Endothelial cell of umbilical vein (primary cell): Measurements from ENCODE around the gene ATP8A2.

Experiments used
- EZH2 ChIP-seq: IDR thresholded peaks from 2 replicates; pipeline ENCODE4 v1.6.1; 2012; ENCODE audit warnings: borderline replicate concordance, low read depth, mild to moderate bottlenecking, moderate library complexity, low read length, inconsistent platforms; ENCODE audit not compliant: severe bottlenecking
- GATA2 ChIP-seq: IDR thresholded peaks from 2 replicates; pipeline ENCODE4 v1.7.0; 2011; ENCODE audit warnings: low read depth, mild to moderate bottlenecking, moderate library complexity, mixed read lengths, low read length; ENCODE audit not compliant: insufficient read length, insufficient read depth
- JUN ChIP-seq: IDR thresholded peaks from 2 replicates; pipeline ENCODE4 v1.6.1; 2011; ENCODE audit warnings: borderline replicate concordance, low read depth; ENCODE audit not compliant: insufficient read length, insufficient read depth
- MYC ChIP-seq: IDR thresholded peaks from one replicate; pipeline ENCODE4 v1.6.1; 2011; ENCODE audit warnings: mild to moderate bottlenecking, low read depth, low read length
- POLR2A ChIP-seq: IDR thresholded peaks from 2 replicates; pipeline ENCODE4 v1.6.1; 2012; ENCODE audit warnings: low read depth, mild to moderate bottlenecking, control low read depth, low read length
- POLR2AphosphoS5 ChIP-seq: IDR thresholded peaks from 2 replicates; pipeline ENCODE4 v1.6.1; 2012; ENCODE audit warnings: low read depth, mild to moderate bottlenecking, control low read depth, low read length, moderate library complexity; ENCODE audit not compliant: insufficient read depth
- TF ChIP-seq, protein P1 (sequence below), 2 donors: IDR thresholded peaks; 1 replicate in 1 of 2; 2 replicates in 1 of 2; pipeline ENCODE4 v1.5.1; 2011; ENCODE audit warnings: low read length in 2 of 2, mild to moderate bottlenecking in 2 of 2, moderate library complexity in 2 of 2, control low read depth in 1 of 2, inconsistent platforms in 1 of 2, low read depth in 1 of 2; ENCODE audit not compliant: insufficient read depth in 1 of 2; ENCODE audit errors: extremely low read depth in 1 of 2
- TF ChIP-seq, protein P2 (sequence below): IDR thresholded peaks from 2 replicates; pipeline ENCODE4 v1.6.1; 2011; ENCODE audit not compliant: insufficient read depth, insufficient read length

DNA sequence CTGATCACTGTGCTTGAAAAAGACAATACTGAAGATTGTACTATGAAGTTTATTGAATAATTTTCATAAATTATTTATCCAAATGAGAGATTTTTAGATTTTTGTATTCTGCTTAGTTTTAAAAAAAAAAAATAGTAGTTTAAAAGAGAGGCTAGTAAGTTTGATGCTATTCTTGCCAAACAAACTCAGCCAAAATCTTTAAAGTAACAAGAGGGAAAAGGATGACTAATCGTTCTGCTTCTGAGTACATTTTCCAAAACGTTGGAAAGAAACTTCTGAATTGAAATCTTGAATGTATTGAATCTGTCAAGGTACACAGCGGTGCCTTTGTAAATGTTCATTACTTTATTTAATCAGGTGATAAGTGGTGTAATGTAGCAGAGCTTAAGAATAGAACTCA, 35.9 kb upstream of the ATP8A2 start:
- TF ChIP-seq, protein P1, sequence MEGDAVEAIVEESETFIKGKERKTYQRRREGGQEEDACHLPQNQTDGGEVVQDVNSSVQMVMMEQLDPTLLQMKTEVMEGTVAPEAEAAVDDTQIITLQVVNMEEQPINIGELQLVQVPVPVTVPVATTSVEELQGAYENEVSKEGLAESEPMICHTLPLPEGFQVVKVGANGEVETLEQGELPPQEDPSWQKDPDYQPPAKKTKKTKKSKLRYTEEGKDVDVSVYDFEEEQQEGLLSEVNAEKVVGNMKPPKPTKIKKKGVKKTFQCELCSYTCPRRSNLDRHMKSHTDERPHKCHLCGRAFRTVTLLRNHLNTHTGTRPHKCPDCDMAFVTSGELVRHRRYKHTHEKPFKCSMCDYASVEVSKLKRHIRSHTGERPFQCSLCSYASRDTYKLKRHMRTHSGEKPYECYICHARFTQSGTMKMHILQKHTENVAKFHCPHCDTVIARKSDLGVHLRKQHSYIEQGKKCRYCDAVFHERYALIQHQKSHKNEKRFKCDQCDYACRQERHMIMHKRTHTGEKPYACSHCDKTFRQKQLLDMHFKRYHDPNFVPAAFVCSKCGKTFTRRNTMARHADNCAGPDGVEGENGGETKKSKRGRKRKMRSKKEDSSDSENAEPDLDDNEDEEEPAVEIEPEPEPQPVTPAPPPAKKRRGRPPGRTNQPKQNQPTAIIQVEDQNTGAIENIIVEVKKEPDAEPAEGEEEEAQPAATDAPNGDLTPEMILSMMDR (IDR thresholded peaks at IDR 0.05; ENCODE audit: extremely low read depth in 1 of 2, insufficient read depth in 1 of 2, low read depth in 1 of 2, low read length in 2 of 2): no peak
- TF ChIP-seq MYC (no peak), JUN (no peak), EZH2 (no peak), POLR2A (no peak), POLR2AphosphoS5 (no peak), GATA2 (no peak)
- TF ChIP-seq, protein P2, sequence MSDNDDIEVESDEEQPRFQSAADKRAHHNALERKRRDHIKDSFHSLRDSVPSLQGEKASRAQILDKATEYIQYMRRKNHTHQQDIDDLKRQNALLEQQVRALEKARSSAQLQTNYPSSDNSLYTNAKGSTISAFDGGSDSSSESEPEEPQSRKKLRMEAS: no peak
